EL (cell line): ENCODE measurements around the gene TAF11L13.
"Not testable (repeated sequence)": the region's sequence is repeated elsewhere in the genome, so short reads cannot be mapped to it uniquely, and the experiment has no call there.

Source experiments
- DNase-seq: peaks from one replicate; pipeline ENCODE4 v3.0.0-alpha.2; 2016

TAF11L13 gene

DNA sequence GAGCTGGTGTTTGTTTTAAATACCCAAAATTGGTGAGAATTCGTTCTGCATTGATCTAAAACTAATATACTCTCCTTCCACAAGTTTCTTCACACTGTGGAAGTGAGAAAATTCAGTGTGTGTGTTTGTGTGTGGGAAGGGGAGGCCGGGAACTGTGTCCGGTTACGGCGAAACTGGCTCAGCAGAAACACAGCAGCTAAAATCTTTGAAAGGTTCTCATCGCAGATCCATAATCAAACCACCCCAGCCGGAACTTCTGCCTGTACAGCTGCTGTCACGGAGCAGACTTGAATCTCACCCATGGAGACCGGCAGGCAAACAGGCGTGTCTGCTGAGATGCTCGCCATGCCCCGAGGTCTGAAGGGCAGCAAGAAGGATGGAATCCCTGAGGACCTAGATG is at the start of gene TAF11L13:
Gene TAF11L13, plus strand, starts transcription at position 301 of the 400 bp plus-strand sequence.
- DNase-seq = not testable (repeated sequence)

DNA sequence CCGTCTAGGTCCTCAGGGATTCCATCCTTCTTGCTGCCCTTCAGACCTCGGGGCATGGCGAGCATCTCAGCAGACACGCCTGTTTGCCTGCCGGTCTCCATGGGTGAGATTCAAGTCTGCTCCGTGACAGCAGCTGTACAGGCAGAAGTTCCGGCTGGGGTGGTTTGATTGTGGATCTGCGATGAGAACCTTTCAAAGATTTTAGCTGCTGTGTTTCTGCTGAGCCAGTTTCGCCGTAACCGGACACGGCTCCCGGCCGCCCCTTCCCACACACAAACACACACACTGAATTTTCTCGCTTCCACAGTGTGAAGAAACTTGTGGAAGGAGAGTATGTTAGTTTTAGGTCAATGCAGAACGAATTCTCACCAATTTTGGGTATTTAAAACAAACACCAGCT is 46.2 kb upstream of the TAF11L13 start, which contains the start of gene TAF11L7:
Gene TAF11L7, minus strand, starts transcription at position 101 of the 400 bp plus-strand sequence.
- not testable (repeated sequence) for DNase-seq

DNA sequence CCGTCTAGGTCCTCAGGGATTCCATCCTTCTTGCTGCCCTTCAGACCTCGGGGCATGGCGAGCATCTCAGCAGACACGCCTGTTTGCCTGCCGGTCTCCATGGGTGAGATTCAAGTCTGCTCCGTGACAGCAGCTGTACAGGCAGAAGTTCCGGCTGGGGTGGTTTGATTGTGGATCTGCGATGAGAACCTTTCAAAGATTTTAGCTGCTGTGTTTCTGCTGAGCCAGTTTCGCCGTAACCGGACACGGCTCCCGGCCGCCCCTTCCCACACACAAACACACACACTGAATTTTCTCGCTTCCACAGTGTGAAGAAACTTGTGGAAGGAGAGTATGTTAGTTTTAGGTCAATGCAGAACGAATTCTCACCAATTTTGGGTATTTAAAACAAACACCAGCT is 41.0 kb upstream of the TAF11L13 start, which contains the start of gene TAF11L8:
Gene TAF11L8, minus strand, starts transcription at position 101 of the 400 bp plus-strand sequence.
- DNase-seq = not testable (repeated sequence)

DNA sequence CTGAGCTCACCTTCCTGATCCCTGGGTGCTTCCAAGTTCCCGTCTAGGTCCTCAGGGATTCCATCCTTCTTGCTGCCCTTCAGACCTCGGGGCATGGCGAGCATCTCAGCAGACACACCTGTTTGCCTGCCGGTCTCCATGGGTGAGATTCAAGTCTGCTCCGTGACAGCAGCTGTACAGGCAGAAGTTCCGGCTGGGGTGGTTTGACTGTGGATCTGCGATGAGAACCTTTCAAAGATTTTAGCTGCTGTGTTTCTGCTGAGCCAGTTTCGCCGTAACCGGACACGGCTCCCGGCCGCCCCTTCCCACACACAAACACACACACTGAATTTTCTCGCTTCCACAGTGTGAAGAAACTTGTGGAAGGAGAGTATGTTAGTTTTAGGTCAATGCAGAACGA is 37.6 kb upstream of the TAF11L13 start, which contains the start of gene TAF11L9:
Gene TAF11L9, minus strand, starts transcription at position 140 of the 400 bp plus-strand sequence.
- DNase-seq = not testable (repeated sequence)

DNA sequence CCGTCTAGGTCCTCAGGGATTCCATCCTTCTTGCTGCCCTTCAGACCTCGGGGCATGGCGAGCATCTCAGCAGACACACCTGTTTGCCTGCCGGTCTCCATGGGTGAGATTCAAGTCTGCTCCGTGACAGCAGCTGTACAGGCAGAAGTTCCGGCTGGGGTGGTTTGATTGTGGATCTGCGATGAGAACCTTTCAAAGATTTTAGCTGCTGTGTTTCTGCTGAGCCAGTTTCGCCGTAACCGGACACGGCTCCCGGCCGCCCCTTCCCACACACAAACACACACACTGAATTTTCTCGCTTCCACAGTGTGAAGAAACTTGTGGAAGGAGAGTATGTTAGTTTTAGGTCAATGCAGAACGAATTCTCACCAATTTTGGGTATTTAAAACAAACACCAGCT is 34.2 kb upstream of the TAF11L13 start, which contains the start of gene TAF11L10:
Gene TAF11L10, minus strand, starts transcription at position 101 of the 400 bp plus-strand sequence.
- DNase-seq = not testable (repeated sequence)

DNA sequence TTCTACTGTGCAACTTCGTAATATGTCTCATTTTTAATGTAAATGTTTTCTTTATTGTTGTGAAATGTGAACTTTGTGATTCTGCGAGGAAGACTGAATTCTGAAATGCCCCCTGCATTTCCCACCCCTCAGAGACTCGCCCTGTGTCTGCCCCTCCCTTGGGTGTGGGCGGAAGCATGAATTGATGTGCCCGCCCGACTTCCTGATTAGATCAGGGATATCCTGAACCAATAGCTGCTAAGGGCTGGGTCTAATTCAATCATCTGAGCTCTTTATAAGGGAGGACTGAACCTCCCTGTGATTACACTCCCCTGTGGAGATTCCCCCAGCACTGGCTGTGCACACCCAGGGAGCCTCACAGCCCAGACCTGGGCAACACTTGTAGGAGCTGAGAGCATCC is 28.0 kb upstream of the TAF11L13 start, which contains the start of gene TAF11L11:
Gene TAF11L11, plus strand, starts transcription at position 304 of the 400 bp plus-strand sequence.
- not testable (repeated sequence) for DNase-seq

DNA sequence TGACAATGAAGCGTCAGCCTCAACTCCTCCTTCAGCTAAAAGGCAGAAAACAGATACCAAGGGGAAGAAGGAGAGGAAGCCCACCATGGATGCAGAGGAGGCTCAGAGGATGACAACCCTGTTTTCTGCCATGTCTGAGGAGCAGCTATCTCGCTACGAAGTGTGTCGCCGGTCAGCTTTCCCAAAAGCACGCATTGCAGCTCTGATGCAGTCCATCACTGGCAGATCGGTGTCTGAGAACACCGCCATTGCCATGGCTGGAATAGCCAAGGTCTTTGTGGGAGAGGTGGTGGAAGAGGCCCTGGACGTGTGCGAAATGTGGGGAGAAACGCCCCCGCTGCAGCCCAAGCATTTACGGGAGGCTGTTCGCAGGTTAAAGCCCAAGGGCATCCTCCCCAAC is 26.9 kb upstream of the TAF11L13 start:
- no peak for DNase-seq

DNA sequence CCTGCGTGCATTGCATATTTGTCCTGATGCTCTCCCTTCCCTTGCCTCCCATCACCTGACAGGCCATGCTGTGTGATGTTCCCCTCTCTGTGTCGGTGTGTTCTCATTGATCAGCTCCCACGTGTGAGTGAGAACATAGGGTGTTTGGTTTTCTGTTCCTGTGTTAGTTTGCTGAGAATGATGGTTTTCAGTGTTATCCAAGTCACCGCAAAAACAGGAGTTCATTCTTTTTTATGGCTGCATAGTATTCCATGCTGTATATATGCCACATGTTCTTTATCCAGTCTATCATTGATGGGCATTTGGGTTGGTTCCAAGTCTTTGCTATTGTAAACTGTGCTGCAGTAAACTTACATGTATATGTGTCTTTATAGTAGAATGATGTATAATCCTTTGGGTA is 24.4 kb upstream of the TAF11L13 start:
- not testable (repeated sequence) for DNase-seq

DNA sequence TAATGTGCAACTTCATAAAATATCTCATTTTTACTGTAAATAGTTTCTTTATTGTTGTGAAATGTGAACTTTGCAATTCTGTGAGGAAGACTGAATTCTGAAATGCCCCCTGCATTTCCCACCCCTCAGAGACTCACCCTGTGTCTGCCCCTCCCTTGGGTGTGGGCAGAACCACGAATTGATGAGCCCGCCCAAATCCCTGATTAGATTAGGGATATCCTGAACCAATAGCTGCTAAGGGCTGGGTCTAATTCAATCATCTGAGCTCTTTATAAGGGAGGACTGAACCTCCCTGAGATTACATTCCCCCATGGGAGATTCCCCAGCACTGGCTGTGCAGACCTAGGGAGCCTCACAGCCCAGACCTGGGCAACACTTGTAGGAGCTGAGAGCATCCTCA is 21.8 kb upstream of the TAF11L13 start, which contains the start of gene TAF11L12:
Gene TAF11L12, plus strand, starts transcription at position 301 of the 400 bp plus-strand sequence.
- DNase-seq = not testable (repeated sequence)

DNA sequence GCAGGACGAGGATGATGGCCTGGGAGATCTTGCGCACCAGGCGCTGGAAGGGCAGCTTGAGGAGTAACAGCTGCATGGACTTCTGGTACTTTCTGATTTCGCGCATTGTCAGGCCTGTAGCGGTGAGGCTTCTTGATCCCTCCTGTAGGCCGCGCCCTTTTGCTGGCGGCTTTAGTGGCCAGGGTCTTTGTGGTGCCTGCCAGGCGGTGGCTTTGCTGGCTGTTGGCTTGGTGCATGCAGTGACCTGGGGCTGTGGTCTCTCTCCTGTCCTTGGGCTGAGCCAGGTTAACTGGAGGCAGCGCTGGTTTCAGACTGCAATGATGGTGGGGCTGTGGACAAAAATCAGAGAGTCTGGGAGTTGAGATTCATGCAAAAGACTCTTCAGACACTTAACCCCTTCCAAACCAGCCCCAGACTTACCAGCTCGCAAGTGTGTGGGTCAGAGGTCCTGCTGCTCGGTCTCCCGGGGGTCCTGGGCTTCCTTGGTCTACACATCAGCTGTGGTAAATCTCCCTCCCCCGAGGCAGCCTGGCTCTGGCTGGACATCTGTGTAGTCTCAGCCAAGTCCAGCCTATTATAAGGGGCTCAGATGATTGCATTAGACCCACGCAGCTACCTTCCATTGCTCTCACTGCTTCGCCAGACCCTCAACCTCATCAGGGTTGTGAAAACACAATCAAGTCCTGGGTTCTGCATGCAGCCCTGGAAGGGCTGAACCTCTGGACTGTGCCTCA is 16.8 kb upstream of the TAF11L13 start:
- no peak for DNase-seq

DNA sequence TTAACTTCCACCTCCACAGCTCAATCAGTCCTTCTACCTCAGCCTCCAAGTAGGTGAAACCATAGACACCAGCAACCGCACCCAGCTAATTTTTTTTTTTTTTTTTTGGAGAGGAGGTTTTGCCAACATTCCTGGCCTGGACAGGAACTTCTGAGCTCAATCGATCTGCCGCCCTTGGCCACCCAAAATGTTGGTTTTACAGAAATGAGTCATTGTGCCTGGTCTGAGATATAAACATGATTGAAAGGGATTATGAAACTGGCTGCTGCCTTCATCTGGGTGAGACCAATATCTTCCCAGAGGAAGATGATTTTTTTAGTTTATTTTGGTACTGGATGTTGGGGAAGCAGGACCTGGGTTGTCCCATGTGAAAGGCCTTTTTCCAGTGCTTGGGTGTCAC is 12.5 kb upstream of the TAF11L13 start:
- DNase-seq = no peak

DNA sequence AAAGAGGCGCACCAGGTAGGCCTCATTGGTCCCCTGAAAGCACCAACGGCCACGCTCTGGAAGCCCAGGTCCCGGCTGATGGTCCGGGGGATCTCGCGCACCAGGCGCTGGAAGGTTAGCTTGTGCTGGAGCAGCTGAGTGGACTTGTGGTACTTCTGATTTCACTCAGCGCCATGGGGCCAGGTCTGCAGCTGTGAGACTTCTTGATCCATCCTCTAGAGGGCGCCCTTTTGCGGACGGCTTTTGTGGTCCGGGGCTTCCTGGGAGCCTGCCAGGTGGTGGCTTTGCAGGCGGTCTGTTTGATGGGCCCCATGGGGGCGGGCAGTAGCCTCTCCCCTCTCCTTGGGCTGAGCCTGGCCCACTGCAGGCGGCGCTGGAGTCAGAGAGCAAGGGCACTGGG is 11.3 kb upstream of the TAF11L13 start:
- DNase-seq = no peak

DNA sequence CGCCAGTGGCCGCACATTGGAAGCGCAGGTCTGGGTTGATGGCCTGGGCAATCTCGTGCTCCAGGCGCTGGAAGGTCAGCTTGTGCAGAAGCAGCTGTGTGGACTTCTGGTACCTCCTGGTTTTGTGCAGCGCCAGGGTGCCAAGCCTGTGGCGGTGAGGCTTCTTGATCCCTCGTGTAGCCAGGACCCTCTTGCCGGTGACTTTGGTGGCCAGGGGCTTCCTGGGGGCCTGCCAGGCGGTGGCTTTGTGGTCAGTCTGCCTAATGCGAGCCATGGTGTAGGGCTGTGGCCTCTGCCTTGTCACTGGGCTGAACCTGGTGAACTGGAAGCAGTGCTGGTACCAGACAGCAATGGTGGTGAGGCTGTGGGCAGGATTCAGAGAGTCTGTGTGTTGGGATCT is 6.2 kb upstream of the TAF11L13 start:
- no peak for DNase-seq

DNA sequence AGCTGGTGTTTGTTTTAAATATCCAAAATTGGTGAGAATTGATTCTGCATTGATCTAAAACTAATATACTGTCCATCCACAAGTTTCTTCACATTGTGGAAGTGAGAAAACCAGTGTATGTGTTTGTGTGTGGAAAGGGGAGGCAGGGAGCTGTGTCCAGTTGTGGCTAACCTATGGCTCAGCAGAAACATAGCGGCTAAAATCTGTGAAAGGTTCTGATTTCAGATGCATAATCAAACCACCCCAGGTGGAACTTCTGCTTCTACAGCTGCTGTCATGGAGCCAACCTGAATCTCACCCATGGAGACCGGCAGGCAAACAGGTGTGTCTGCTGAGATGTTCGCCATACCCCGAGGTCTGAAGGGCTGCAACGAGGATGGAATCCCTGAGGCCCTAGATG is 2.3 kb downstream of the TAF11L13 start, which contains the start of gene TAF11L14:
Gene TAF11L14, plus strand, starts transcription at position 301 of the 400 bp plus-strand sequence.
- no peak for DNase-seq

DNA sequence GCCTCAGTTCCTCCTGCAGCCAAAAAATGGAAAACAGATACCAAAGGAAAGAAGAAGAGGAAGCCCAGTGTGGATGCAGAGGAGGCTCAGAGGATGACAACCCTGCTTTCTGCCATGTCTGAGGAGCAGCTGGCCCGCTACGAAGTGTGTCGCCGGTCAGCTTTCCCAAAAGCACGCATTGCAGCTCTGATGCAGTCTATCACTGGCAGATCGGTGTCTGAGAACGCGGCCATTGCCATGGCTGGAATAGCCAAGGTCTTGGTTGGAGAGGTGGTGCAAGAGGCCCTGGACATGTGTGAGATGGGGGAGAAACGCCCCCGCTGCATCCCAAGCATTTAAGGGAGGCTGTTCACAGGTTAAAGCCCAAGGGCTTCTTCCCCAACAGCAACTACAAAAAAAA is 17.3 kb downstream of the TAF11L13 start:
- not testable (repeated sequence) for DNase-seq

DNA sequence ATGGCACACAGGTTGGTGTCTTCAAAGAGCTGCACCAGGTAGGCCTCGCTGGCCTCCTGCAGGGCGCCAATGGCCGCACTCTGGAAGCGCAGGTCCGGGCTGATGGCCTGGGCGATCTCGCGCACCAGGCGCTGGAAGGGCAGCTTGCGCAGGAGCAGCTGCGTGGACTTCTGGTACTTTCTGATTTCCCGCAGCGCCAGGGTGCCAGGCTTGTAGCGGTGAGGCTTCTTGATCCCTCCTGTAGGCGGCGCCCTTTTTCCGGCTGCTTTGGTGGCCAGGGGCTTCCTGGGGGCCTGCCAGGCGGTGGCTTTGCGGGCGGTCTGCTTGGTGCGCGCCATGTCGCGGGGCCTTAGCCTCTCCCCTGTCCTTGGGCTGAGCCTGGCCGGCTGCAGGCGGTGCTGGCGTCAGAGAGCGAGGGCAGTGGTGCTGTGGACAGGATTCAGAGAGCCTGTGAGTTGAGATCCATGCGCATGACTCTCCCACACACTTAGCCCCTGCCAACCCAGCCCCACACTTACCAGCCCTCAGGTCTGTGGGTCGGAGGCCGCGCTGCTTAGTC is 23.4 kb downstream of the TAF11L13 start:
- not testable (repeated sequence) for DNase-seq

DNA sequence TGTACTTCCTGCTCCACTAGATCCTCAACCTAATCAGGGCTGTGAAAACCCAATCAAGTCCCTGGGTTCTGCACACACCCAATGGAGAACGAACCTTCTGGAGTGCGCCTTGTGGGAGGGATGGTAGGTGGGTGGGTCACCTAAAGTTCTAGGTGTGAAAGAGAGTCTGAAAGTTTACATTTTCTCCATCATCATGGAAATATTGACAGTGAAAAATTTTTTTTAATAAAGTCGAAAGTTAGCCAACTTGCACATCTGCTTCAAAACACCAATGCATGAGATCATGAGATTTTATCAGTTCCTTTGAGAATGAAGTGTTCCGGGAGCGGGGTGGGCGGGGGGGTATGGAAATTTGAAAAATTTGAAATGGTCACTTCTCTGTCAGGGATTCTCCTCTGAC is 24.0 kb downstream of the TAF11L13 start:
- no peak for DNase-seq

DNA sequence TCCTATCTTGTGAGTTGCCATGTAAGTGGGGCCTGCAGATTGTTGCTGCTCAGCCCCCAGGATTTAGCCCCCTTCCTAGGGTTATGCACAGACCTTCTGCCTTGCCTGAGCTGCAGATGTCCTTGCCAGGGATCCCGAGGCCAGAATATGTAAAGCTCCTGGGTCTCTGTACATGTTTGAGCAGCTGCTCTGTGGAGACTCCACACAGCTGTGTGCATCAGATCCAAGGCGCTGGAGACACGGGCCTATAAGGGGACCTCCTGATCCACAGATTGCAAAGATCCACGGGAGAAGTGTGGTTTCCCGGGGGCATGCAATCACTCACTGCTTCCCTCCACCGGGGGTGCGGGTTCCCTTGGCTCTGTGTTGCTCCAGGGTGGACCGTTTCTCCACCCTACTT is 31.3 kb downstream of the TAF11L13 start:
- no peak for DNase-seq

DNA sequence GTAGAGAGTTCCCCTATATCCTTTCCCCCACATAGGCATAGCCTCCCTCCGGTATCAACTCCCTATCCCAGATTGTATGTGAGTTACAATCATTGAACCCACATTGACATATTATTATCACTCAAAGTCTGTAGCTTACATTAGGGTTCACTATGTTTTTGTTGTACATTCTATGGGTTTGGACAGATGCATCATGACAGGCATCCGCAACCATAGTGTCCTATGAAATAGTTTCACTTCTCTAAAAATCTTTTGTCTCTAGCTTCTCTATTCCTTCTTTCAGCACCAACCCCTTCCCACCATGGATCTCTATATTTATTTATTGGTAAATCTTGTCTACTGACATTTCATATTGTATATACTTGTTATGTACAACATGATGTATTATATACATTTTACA is 33.9 kb downstream of the TAF11L13 start:
- no peak for DNase-seq

DNA sequence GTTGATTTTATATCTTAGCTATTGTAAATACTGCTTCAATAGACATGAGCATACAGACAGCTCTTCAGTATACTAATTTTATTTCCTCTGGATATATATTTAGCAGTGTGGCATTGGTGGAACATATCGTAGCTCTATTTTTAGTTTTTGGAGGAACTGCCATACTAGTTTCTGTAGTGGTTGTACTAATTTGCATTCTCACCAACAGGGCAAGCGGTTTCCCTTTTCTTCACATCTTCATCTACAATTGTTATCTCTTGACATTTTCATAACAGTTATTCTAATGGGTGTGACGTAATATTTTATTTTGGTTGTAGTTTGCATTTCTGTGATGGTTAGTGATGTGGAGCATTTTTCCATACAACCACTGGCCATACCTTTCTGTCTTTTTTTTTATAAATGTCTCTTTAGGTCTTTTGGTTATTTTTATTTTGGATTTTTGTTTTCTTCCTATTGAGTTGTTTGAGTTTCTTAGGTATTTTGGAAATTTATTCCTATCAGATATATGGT is 34.9 kb downstream of the TAF11L13 start:
- DNase-seq = no peak

DNA sequence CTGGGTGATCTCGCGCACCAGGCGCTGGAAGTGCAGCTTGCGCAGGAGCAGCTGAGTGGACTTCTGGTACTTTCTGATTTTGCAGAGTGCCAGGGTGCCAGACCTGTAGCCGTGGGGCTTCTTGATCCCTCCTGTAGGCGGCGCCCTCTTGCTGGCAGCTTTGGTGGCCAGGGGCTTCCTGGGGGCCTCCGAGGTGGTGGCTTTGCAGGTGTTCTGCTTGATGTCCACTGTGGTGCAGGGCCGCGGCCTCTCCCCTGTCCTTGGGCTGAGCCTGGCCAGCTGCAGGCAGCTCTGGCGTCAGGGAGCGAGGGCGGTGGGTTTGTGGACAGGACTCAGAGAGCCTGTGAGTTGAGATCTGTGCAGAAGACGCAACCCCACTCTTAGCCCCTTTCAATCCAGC is 38.5 kb downstream of the TAF11L13 start:
- no peak for DNase-seq

DNA sequence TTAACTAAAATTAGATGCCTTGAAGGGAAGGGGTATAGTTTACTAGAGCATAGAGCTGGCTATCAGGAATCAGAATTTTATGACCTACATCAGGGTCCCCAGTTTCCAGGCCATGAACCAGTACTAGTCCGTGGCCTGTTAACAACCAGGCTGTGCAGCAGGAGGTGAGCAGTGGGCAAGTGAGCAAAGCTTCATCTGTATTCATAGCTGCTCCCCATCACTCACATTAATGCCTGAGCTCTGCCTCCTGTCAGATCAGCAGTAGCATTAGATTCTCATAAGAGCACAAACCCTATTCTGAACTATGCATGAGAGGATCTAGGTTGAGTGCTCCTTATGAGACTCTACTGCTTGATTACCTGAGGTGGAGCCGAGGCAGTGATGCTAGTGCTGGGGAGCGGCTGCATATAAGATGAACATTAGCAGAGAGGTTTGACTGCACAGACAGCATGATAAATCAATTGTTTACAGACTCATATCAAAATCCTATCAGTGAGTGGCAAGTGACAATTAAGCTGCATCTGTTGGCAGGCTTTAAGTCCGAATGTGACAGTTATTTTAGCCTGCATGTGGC is 47.0 kb downstream of the TAF11L13 start:
- DNase-seq = no peak

DNA sequence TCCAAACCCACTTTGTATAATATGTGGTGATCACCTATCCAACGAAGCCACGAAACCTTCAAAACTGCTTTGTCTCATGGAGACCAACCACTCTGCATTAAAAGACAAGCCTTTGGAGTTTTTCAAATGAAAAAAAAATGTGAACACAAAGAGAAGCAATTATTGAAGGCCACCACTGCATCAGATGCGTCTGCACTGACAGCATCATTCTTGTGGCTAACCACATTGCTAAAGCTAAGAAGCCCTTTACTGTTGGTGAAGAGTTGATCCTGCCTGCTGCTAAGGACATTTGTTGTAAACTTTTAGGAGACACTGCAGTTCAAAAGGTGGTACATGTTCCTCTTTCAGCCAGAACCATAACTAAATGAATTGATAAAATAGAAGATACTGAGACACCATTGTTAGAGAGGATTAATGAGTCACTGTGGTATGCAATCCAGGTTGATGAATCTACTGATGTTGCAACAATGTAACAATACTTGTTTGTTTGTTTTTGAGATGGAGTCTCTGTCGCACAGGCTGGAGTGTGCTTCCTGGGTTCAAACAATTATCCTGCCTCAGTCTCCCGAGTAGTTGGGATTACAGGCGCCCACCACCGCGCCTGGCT is 47.8 kb downstream of the TAF11L13 start:
- no peak for DNase-seq
